HG03521 (cell line): Measurements from ENCODE around the gene SOX14.

Experiments
- ATAC-seq: cut with Tn5 transposase; IDR thresholded peaks from one replicate; pipeline ENCODE4 v1.9.1; 2021; ENCODE audit warnings: mild to moderate bottlenecking, moderate library complexity; ENCODE audit not compliant: unreplicated experiment

Gene SOX14

DNA sequence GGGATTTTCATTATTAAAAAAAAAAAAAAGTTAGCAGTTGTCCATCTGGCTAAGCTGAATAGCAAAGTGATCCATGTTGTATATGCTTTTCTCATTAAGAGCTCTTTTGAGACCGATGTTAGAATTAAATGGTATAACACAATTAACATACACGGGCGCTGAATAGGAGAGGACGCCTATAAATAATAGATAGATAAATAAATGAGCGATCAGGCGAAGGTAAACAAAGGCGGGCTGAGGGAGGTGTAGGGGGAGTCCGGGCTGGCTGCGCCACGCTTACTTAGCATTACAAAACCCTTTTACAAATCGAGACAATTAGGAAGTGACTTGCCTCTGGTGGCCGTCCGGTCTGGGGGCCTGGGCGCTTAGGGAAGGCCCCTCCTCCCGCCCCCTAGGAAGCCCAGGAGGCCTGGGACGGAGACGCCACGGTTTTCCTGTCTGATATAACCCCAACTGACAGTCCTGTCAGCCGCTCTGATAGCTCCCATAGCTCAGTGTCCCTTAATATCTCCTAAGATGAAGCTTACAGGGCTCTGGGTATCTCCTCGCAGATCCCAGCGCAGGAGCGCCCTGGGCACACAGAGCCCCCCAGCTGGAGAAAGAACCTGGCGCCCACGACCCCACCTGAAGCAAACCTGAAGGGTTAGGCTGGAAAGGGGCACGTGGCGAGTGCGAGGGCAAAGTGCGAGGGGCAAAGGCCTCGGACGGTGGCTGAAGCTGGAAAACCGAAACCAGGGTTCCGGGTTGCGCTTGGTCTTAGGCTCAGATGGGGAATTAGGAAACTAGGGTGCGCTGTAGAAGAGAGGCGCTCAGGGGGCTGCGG is 3.6 kb downstream of the SOX14 start:
- no peak for ATAC-seq

- ATAC-seq: no peak
Observed at GRCh38 chr3:137768361-137769321, 4.5 kb downstream of the SOX14 start.

DNA sequence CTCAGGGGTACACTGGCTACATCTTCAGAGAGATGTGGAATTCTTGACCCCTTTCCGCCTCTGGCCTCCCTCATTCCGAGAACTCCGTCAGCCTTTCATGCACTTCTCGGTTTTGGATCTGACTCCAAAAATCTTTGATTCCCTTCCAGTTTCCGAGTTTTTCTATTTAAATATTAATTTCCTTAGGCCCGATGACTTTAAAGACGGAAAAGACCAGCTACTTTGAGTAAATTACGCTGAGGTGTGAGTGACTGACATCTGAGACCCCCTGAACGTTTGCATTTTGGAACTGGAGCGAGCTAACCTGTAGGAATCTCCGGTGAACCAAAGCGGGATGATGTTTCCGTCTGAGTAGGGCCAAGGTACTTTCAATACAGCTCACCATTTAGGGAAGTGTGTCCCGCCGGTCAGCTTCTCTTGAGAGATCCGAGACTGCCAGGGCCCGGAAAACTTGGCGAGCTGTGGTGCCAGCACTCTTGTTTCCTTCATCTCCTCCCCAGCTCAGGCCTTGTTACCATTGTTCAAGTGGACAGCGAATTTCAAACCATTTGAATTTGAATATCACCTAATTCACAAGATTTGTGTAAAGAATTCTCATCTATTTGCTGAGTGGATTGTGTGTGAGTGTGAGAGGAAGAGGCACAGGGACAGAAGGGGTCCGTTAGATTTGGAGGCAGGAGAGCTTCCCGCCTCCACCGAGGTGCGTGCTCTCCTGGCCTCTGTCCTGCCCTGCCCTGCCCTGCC is 5.4 kb downstream of the SOX14 start:
- no peak for ATAC-seq

GRCh38 chr3:137770066-137770834 is 6.1 kb downstream of the SOX14 start:
- ATAC-seq: no peak

DNA sequence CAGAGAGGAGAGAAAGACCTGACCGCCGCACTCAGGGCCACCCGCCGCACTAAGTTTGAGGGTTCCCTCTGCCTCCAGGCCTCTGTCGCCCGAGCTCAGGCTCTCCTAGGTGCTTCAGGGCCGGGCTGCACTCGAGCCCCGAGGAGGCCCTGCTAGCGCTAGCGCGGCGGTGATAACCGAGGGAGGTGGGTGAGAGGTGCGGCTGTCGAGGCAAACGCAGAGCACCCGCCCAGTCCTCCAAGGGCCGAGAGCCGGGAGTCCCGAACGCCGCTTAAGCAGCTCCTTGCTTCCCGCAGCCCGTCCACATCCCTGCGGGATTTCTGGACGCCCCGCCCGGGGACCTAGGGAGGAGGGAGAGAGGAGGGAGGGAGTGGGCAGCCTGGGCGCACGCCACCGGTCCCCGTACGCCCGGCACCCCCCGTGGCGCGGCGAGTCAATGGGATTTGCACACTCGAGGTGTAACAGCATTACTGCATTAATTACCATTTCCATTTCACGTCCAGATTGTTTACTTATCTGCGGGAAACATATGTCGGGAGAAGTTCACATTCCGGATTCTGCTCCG is 6.8 kb downstream of the SOX14 start:
- no peak for ATAC-seq

DNA sequence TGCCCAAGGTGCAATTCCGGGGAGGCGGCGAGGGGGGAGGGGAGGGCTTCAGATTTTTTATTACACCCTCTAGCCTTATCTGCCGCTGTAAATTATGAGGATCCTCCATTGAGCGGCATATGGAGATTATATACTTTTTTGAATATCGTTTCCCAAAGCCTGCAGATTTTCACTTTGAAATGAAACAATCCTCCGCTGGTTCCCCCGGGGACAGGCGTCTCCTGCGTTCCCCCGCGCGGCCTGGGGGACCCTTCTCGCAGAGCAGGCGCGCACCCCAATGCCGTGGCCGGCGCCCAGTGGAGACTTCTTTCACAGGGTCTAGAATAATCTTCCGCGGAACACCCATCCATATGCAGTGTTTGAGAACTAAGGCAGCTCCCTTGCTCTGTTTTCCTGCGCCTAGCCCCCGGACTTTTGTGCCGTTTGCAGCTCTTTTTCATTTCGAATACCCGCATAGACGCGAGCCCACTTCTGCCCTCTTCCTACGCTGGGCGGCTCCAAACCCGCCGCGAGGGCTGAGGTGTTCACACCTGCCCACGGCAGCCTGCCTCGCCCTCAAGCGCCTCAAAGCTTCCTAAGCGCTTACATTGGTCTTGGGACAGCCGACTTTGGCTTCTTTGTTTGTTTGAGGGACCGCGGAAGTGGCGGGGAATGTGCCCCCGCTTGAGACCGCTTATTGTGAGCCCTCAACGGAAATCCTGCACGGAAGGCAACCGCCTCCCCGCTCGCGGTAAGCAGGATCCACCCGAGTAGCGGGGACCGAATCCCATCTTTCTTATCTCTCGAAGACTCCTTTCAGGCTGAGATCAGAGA is 7.5 kb downstream of the SOX14 start:
- no peak for ATAC-seq

GRCh38 chr3:137772214-137772955 is 8.3 kb downstream of the SOX14 start:
- no peak for ATAC-seq

DNA sequence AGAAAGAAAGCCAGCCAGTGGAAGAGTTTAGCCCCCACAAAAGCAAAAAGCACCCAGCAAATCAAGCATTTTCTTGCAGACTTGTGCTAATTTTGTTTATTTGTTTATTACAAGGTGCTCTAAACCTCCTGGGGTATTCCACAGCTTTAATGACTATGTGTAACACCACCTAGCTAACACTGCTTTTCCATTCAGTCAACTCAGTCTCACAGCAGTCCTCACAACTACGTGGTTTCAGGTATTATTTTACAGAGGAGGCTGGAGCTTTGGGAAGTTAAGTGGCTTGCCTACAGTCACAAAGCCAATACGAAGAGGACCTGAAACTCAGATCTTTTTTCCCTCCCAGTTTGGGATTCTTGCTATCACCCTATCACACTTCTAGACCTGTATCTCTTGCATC is 14.8 kb downstream of the SOX14 start:
- no peak for ATAC-seq

GRCh38 chr3:137787529-137787928 is 23.4 kb downstream of the SOX14 start:
- no peak for ATAC-seq

DNA sequence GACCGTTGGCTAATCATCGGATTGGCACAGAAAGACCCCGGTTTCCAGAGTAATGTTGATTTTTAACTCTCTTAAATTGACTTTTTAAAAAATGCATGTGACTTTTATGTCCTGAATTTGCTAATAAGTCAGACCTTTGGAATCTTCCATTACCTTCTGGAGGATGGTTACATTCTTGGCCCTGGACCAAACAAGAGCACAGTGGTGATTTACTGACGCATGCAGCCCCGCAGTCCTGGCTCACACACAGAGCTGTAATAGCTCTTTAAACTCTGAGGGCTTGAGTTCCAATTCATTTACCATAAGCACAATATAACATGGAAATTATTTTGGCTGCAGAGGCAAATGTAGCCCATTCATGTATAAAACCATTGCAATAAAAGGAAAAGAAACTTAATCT is 25.1 kb downstream of the SOX14 start:
- no peak for ATAC-seq

DNA sequence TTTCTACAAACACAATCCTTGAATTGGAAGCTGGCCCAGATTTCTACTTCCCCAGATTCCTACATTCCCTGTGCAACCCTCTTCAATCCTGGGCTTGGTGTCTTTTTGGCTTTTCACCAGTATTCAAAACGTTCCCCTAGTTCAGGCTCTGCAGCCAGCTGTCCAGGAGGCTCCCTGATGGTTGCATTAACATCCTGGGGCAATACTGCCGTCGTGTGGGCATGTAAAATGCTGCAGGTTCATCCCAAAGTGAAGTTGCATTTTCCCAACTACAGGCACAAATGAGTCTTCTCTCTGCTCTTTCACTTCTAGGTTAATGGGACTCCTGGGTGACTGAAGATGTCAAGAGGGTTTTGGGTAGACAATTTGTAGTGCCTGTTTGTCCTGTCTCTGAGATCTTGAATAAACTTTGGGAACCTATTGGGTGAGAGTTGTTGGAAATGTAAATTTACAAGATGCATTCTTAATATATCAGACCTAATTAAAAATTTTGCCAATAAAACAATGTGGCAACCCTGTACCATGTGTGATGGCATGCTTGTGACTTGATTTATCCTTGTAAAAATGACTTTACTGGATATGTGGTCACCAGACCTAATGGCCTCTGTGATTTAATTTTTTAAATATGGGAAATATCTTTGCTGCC is 28.6 kb downstream of the SOX14 start:
- no peak for ATAC-seq

- ATAC-seq: no peak
Observed at GRCh38 chr3:137796993-137797392, 32.9 kb downstream of the SOX14 start.

DNA sequence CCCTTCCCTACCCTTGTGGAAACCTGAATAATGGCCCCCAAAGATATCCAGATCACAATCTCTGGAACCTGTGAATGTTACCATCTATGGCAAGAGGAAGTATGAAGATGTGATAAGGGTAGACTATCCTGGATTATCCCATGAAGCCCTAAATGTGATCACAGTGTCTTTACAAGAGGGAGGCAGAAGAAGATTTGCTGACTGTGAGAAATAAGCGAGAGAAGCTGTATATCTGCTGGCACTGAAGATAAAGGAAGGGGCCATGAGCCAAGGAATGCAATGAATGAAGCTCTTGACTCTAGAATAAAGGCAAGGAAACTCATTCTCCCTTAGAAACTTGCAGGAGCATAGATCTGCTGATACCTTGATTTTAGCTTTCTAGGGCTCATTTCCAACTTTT is 39.1 kb downstream of the SOX14 start:
- no peak for ATAC-seq

GRCh38 chr3:137807998-137808397 is 43.9 kb downstream of the SOX14 start:
- no peak for ATAC-seq

- ATAC-seq: no peak
Observed at GRCh38 chr3:137809509-137809908, 45.4 kb downstream of the SOX14 start.

DNA sequence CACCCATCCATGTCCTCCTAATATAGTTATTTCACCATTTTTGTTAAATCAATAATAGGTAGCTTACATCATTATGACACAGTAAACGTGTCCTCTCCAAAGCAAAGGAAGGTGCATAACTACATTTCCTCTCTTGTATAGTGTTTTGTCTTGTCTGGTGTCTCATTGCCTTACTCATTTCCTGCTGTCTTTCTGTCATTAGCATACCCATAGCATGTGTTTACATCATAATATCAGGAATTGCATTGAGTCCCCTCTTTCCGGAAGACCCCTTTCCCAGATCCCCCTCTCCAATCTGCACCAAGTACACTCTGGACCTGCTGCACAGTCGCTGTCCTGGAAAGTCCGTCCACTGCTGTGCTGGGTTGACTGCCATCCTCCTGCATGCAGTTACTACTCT is 47.9 kb downstream of the SOX14 start:
- ATAC-seq: no peak

GRCh38 chr3:137815251-137815650 is 51.1 kb downstream of the SOX14 start:
- ATAC-seq: no peak
